ENCODE results near the gene ARHGAP22.

The ARHGAP22 gene

DNA sequence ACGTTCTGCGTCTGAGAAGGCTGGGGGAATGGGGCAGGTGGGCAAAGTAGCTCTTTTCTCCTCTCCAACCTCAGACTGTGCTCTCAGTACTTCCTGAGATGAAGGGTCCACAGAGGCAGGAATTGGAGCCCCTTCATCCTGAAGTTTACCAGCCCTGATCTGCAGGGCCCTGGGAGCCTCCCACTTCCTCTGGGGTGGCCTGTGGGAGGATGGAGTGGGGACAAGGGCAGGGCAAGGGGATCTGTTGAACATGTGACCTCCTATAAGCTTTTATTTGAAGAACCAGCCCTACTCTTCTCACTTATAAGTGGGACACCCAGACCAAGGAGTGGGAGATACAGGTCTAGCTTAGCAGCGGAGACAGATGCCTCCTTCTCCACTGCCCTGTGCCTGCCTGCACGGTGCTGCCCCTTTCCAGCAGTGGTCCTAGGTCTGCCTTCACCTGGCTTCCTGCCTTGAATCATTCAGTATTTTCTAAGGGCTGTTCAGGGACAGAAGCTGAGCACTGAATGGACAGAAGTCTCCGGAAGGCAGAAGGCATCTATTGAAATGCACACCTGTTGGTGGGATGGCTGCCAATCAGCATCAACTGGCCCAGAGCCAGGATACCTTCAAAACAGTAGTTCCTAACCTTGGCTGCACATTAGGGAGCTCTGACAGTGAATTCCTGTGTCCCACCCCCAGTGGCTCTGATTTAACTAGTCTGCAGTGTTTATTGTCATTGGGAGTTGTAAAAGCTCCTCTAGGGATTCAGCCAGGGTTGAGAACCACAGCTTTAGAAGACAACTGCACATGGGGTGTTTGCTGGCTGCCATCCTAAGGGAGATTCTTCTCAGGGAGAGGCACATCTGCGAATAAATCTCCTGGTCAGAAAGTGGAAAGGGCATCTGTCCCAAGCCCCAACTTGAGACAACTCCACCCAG, 2.7 kb upstream of the ARHGAP22 start:
- no peak for DNase-seq (ENCODE audit: extremely low read depth in 1 of 2, low read depth in 1 of 2)

DNA sequence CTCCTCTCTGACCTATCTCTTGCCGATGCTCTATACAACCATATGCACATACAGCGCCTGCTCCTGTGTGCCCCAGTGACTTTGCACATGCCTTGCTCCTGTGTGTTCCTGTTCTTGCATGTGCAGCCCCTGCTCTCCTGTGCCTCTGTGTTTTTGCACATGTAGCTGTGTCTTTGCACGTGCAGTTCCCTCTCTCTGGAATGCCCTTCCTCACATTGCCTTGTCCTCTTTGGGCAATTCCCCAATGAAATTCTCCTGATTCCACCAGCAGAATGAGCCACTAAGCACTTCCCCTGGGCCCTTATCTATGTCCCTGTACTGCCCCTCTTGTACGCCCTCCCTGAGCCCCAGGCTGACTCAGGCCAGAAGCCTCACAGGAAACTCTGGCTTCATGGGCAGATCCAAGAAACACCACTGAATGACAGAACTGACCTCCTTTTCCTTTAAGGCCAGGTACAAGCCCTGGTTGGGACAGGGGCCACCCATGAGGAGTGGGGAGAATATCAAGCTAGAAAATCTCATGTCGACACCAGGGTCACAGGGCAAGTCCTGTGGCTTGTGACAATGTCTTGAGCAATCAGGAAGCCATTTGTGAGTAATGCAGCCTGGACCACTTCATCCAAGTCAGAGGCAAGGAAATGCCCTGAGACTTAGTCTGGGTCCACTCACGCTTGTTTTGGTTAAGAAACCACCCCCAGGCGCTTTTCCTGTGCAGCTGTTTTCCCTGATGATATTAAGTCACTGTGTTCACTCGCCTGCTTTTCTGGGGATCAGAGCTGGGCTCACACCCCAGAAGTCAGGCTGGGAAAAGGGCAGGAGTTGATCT, 1.9 kb upstream of the ARHGAP22 start:
- no peak for DNase-seq (ENCODE audit: extremely low read depth in 1 of 2, low read depth in 1 of 2)

DNA sequence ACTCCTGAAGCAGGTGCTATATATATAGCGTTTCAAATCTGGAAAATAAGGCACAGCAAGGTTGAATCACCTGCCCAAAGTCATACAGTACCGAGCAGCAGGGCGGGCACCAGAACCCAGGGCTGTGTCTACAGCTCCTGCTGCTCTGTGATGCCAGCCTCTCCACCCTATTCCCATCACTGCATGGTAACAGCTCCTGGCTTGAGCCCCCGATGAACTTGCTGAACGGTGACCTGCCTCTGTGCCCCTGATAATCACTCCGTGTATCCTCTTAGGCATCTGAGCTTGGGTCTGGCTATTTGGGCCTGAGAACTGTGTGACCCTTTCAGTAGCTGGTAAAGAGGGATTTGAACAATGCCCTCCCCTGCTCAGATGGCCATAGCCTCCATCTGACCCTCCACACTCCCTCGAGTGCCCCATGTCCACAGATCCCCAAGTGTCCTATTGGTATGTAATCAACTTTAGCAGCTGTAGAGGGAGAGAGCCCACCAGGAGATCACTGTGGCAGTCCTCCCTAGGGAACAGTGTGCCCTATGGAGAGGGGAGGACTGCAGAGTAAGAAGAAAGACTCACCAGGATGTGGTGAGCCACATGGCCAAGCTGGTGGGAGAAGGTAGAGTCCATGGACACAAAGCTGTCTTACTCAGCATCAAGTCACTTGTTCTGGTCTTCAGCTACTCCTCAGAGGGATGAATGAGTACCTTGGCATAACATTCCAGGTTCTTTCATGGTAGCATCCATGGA, 1.1 kb upstream of the ARHGAP22 start:
- no peak for DNase-seq (ENCODE audit: extremely low read depth in 1 of 2, low read depth in 1 of 2)

DNA sequence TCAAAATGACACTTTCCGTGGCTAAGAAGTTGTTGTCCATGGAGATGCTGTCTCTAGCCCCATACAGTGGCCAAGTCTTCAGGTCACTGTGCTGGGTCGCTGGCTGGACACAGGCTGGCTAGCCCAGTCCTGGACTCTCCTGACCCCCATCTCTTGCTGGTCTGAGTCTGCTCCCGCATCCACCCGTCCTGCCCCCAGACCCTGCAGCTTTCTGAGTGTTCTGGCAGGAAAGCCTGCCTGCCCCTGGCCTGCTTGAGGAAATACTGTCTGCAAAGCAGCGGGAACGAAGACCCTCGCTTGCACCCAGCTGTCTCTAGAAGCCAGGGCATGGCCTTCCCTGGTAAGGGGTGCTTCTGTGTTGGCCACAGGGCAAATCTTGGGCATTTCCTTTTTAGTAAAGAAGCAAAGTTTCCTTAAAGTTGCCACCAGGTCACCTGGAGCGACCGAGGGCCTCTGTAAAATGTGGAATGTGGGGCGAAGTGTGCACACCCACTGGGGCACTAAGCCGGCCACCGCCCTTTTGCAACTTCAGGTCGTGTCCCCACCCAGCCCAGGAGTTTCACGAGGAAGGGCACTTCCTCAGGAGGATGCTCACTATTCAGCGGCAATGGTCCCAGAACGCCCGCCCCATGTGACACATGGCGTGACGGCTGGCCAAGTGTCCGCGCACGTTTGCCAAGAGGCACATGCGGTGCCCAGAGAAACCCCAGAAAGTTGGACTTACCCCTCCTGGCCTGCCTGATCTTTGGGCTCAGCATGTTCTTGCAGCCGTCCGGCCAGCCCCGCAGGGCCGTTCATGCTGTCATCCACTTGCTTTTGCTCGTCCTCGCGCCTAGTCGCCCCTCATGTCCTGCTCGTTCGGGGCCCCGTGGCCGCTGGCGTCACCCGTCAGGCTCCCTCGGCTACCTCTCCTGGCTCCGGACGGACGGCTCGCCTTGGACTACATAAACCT, 558 bp downstream of the ARHGAP22 start:
- no peak for DNase-seq (ENCODE audit: extremely low read depth in 1 of 2, low read depth in 1 of 2)

DNA sequence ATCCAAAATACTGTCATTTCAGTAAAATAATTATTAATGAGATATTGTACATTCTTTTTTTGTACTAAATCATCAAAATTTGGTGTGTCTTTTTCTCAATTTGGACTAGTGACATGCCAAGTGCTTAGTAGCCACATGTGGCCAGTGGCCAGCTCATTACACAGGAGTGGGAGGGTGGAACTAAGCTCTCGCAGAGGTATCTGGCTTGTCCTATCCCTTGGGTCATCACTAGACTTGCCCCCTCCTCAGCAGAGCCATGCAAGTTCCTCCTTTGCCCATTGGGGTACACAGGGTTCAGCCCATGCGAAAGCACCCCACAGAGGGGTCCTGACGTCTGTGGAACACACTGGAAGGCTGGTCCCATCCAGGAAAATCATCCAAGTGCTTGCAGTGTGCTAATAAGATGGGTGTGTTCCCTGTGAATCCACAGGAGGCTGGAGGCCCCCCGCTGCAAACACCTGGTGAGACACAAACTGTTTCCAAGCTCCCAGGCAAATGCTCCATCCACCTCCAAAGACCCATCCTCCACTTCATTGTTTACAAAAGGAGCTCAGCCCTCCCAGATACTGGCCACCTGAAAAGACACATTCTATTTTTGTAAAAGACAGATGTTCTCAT, 1.3 kb downstream of the ARHGAP22 start:
- DNase-seq (ENCODE audit: extremely low read depth in 1 of 2, low read depth in 1 of 2): no peak

DNA sequence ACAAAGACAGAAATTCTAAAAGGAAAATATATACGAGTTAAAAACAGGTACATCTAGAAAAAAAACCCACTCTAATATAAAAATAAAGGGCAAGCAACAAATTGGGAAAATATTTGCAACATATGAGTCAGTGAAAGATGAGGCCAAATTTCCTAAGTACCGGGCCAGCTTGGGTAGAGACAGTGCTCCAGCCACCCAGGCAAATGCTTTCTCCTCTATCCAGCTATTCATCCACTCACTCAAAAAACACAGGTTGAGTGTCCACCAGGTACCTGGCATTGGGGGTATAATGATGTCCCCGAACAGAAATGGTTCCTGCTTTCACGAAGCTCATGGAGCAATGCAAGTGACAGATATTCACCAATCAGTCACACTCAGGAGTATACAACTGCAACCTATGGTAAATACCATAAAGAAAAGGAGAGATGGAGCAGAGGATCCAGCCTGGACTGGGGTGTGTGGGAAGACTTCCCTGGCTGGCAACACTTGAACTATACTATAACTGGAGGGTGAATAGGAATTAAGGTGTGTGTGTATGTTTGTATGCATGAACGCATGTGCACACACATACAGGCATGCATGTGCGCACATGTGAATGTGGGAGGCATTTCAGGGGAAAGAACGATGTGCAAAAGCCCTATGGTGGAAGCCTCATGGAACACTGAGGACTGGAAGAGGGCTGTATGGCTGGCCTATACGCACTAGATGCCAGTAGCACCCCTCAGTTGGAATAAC, 2.3 kb downstream of the ARHGAP22 start:
- DNase-seq (ENCODE audit: extremely low read depth in 1 of 2, low read depth in 1 of 2): no peak

DNA sequence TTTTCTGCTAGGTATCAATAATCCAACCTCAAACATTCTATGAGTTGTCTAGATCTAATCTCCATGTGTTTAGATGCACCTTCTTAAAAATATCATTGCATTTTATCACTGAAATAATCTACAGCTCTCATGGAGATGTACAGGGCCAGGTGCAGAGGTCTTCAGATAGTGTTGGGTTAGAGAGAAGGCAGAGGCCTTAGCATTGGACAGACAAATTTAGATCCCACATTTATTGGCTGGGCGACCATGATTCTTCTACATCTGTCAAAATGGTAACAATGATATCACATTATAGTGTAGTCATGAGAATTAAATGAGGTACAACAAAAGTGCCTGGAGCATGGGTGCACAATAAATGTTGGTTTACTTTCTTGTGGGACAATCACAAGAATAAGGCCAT, 3.1 kb downstream of the ARHGAP22 start:
- DNase-seq (ENCODE audit: extremely low read depth in 1 of 2, low read depth in 1 of 2): no peak

DNA sequence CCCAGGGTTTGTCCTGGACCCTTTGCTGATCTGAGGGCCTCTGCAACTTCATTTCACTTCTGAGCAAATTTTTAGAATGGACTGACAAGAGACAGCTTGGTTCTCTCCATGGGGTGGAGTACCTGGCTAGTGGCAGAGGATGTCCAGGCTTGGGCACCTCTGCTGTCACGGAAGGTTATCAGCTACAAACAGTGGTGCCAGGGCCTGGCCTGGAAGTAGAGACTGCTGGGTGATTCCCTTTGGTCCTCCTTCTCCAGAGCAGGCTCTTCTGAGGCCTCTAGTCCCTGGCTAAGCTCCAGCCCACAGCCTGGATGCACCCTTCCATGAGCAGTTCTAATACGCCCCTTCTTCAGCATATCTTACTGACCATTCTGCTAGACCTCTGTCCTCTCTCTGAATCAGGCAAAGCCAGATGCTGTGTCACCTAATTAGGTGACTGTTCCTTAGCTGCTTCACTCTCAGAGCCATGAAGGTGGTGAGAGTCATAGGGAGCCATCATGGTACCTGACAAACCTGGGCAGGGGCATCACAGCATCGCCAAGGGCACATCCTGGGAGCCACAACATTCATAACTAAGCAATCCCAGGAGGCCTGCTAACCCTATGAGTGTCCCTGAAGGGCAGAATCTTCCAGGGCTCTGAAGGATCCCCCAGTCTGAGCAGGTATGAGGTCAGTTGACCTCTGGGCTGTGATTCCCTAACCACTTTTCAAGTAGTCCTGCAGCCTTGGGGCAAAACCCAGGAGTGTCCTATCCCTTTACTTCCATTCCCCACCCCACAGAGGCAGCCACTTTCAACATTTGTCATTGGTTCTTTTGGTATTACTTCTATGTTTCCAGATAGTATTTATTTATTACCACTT, 4.0 kb downstream of the ARHGAP22 start:
- no peak for DNase-seq (ENCODE audit: extremely low read depth in 1 of 2, low read depth in 1 of 2)

DNA sequence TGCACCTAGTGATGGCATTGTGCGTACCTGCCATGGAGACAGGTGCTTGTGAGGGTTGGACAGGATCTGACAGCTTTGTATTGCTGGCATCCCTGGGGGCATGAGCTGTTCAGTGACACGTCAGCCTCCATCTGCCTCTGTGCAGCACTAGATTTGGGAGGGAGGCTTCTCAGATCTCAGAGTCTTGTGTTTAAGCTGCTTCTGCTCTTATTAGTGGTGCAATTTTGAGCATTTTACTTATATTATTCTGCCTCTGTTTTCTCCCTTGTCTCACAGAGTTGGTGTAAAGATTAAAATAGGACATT, 5.1 kb downstream of the ARHGAP22 start:
- no peak for DNase-seq (ENCODE audit: extremely low read depth in 1 of 2, low read depth in 1 of 2)

DNA sequence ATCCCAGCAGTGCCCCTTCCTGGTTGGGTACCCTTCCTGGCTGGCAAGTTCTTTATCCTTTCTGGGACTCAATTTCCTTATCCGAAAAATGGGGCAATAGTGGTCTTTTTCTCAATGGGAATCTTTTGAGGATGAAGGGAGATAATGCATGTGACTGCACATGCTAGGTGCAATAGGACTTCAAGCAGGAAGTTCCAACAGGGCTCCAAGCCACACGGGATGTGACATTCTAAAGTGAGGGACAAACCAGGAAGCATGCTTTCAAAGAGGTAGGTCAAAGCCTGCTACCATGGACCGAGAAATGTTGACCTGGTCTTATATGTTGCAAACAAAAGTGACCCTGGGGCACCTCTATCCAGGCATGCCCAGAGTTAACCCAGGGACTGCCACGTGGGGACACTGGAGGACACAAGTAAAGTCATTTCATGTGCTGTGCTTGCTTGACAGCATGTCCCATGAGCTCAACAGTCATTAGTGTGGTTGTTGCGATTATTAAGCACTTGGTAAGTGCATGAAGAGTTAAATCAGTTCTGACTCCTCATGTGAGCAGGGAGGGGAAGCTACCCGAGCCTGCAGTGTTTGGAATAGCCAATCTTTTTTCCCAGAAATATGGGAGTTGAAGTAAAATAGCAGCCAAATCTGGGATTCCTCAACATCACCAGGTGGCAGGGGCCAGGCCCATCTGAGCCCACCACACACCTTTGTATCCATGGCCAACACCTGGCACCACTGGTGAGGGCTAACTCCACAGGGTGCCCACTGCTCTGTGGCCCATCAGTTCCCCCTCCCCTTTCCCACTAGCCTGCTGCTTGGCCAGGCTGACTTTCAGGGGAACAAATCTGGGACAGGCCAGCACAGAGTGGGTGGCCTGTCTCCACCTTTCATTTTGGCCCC, 5.7 kb downstream of the ARHGAP22 start:
- DNase-seq (ENCODE audit: extremely low read depth in 1 of 2, low read depth in 1 of 2): no peak

DNA sequence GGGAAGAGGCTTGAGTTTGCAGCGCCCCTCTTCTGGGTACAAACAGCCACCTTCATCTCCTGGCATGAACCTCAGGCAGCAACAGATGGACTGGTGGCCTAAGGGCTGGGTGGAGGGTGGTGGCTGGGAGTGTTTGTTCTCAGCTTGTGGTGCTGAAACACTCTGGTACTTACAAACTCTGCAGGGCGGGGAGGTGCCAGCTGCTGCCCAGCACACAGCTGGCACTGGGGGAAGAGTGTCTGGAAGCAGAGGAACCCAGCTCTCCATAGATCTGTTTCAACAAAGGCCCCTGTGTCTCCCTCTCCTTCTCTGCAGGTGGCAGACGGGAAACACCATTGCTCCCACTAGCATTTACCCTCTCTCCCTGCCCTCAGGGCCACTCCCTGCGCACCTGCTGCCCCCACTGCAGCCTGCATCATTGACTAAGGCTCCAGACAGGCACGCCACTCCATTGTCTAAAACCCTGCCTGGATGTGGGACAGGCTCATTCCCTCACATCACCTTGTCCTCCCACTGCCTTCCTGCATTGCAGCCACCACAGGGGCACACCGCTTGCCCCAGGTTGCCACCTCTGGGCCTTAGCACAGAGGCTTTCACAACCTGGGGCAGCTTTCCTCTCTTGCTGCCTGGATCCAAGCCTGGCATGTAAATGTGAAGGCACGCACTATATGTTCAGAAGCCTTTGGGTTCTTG, 6.5 kb downstream of the ARHGAP22 start:
- DNase-seq (ENCODE audit: extremely low read depth in 1 of 2, low read depth in 1 of 2): no peak

DNA sequence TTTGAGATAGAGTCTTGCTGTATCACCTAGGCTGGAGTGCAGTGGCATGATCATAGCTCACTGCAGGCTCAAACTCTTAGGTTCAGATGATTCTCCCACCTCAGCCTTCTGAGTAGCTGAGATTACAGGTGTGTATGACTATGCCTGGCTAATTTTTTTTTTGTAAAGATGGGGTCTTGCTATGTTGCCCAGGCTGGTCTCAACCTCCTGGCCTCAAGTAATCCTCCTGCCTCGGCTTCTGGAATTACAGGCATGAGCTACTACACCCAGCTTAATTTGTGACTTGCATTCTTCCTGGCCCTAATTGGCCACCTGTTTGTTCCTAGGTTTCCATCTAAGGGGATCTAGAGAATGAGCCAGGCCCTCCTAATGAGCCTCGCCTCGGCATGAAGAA, 9.3 kb downstream of the ARHGAP22 start:
- no peak for DNase-seq (ENCODE audit: extremely low read depth in 1 of 2, low read depth in 1 of 2)

DNA sequence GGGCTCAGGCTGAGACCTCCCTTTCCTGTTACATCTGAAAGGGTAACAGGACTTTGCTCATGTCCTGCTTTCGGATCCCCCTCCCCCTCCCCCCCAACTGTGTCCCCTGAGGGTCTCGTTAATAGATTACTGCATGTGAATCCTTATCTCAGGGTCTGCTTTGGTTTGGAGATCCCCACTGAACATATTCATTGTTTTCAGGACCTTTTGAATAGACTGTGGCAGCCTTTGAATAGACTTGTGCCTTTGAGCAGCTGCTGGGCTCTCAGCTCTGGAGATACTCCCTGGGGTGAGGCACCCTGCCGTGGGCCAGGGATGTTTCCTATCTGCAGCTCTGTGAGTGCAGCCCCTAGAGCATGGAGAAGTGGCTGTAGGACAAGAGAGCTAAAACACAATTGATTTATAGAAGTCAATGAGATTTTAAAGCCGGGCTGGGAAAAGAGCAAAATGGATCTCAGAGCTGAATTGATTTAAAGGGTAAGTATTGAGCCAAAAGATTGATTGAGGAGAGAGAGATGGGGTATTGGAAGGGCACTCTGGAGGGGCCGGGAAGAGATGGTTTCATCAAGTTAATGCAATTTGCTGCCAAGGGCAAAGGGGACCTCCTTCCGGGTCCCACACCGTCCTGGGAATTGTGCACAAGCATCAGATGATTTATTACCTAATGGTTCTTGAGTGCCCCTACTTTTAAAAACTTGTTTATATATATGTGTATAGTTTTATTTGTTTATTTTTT, 9.9 kb downstream of the ARHGAP22 start:
- no peak for DNase-seq (ENCODE audit: extremely low read depth in 1 of 2, low read depth in 1 of 2)

DNA sequence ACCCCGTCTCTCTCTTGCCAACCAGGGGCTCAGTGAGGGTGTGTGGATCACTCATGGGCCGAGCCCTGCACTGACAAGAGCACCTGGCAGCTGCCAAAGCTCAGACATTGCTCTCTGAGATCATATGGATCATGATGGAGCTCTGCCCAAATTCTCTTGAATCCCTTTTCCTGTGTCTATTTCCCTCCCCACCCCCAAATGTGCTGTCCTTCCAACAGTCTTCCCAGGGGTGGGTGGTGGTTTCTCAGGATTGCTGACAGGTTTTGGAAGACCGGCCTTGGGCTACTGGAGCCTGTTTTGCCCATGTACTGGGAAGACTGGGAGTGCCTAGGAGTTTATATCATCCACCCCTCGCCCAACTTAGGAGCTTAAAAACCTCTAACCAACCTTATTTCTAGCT, 10.5 kb downstream of the ARHGAP22 start:
- no peak for DNase-seq (ENCODE audit: extremely low read depth in 1 of 2, low read depth in 1 of 2)

DNA sequence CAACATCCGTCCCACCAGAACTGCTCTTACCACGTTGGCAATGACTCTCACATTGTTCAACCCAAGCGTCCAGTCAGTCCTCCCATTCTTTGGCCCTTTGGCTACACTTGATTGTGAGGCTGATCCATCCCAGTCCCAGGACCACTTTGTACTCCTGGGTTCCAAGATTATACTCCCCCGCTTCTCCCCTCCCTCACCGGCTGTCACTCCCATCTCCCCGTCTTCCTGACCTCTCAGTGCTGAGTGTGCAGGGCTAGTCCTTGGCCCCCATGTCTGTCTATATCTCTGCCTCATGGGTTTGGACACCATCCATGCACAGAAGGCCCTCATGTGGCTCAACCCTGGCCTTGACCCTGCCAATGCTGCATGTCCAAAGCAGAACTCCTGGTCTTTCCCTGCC, 12.5 kb downstream of the ARHGAP22 start:
- DNase-seq (ENCODE audit: extremely low read depth in 1 of 2, low read depth in 1 of 2): no peak

DNA sequence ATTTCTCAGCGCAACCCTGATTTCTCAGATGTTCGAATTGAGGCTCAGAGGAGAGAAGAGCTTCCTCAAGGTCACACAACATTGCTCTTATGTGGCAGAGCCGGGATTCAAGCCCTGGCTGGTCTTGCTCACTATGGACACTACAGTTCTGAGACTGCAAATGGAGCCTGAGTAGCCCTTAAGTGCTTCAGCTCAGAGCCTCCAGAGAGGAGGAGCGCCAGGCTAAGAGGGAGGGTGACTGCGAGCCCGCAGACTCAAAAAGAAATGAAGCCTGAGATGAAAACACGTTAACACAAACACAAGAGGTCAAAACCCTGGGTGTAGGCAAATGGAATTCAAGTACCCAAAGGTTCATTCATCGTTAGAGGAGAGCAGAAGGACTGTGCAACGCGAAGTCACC, 13.9 kb downstream of the ARHGAP22 start:
- no peak for DNase-seq (ENCODE audit: extremely low read depth in 1 of 2, low read depth in 1 of 2)
